ENCODE data around the gene MCC.
A peak's percentile ranks its signal among the peaks of the same experiment; 100 is the strongest.

The MCC gene

GRCh38 chr5:113249206-113249605, 239.0 kb downstream of the MCC start:
- Histone ChIP-seq H3K18ac (ENCODE audit: low read depth in 1 of 2, low read length in 2 of 2) (peak overlapping the region in 1 of 2 experiments; percentile 16), H2BK5ac (ENCODE audit: low read depth, low read length, poor library complexity, severe bottlenecking) (no peak overlapping the region), H2BK15ac (ENCODE audit: low read depth, poor library complexity, severe bottlenecking) (peak overlapping the region; percentile 75), H3K4me1 (ENCODE audit: control insufficient read depth, insufficient read depth, low read depth, low read length) (no peaks in the 10 kb centered on the region), H2BK12ac (ENCODE audit: low read length in 2 of 2) (no peak overlapping the region), H4K91ac (ENCODE audit: low read length) (no peak overlapping the region), H3K27ac (ENCODE audit: low read length, poor library complexity, severe bottlenecking) (no peak overlapping the region), H2BK120ac (ENCODE audit: low read depth, low read length) (peak overlapping the region; percentile 39), H3K9me3 (ENCODE audit: control insufficient read depth, low read length) (no peaks in the 10 kb centered on the region), H3K79me1 (replicated peaks; ENCODE audit: low read length, poor library complexity, severe bottlenecking) (peaks cover 18% of the 10 kb centered on the region), H3K4me3 (ENCODE audit: insufficient read depth in 1 of 2, low read depth in 1 of 2, low read length in 2 of 2) (no peak overlapping the region), H3K4me2 (ENCODE audit: low read length, poor library complexity, severe bottlenecking) (no peak overlapping the region), H2AK5ac (ENCODE audit: low read length, severe bottlenecking) (no peak overlapping the region), H2AFZ (ENCODE audit: low read depth, low read length) (no peak overlapping the region), H3K23ac (ENCODE audit: low read length in 2 of 2) (no peak overlapping the region), H3K14ac (ENCODE audit: low read length in 2 of 2) (no peak overlapping the region), H3K27me3 (ENCODE audit: control insufficient read depth in 1 of 2, insufficient read depth in 1 of 2, low read length in 2 of 2) (no peaks in the 10 kb centered on the region), H4K8ac (ENCODE audit: low read length) (no peak overlapping the region), H3K36me3 (ENCODE audit: control insufficient read depth in 1 of 2, insufficient read depth in 2 of 2, low read depth in 1 of 2, low read length in 2 of 2) (no peaks in the 10 kb centered on the region), H3K9ac (ENCODE audit: low read length) (peak overlapping the region; percentile 87), H3K4ac (ENCODE audit: low read depth in 1 of 2, low read length in 2 of 2) (peak overlapping the region in 1 of 2 experiments; percentile 70)
- WGBS = 87% methylated on average over 1 of the region's 1 CpG
- peak; percentile 73 for DNase-seq

DNA sequence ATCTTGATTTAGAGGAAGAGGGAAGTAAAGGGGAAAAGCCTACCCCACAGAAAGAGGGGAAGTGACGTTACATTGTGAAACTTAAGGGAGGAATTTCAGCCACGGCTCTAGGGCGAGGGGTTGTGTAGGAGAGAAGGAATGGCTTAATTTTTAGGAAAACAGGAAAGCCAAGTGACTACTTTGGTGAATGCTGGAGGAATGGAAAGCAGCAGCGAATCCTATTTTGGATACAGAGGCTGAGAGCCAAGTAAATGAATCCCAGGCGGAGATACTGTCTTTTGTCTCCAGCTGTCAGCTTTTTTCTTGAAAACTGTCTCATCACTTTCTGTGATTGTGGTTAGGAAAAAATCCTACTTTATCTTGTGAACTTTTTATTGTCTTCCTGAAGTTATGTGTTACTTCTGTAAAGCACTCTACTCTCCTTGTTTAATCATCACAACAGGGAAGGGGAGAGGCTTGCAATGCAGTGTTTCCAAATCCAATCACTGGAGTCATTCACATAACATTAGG, 241.8 kb downstream of the MCC start:
- Histone ChIP-seq H2BK15ac (ENCODE audit: low read depth, poor library complexity, severe bottlenecking) (no peak overlapping the region), H3K4me1 (ENCODE audit: control insufficient read depth, insufficient read depth, low read depth, low read length) (peaks cover 2% of the 10 kb centered on the region), H3K23ac (ENCODE audit: low read length in 2 of 2) (no peak overlapping the region), H3K36me3 (ENCODE audit: control insufficient read depth in 1 of 2, insufficient read depth in 2 of 2, low read depth in 1 of 2, low read length in 2 of 2) (no peaks in the 10 kb centered on the region), H3K9ac (ENCODE audit: low read length) (peak overlapping the region; percentile 94), H3K79me1 (replicated peaks; ENCODE audit: low read length, poor library complexity, severe bottlenecking) (peaks cover 14% of the 10 kb centered on the region), H3K9me3 (ENCODE audit: control insufficient read depth, low read length) (no peaks in the 10 kb centered on the region), H2BK12ac (ENCODE audit: low read length in 2 of 2) (no peak overlapping the region), H2AFZ (ENCODE audit: low read depth, low read length) (no peak overlapping the region), H2AK5ac (ENCODE audit: low read length, severe bottlenecking) (no peak overlapping the region), H3K14ac (ENCODE audit: low read length in 2 of 2) (no peak overlapping the region), H3K18ac (ENCODE audit: low read depth in 1 of 2, low read length in 2 of 2) (peak overlapping the region in 1 of 2 experiments; percentile 34), H3K27me3 (ENCODE audit: control insufficient read depth in 1 of 2, insufficient read depth in 1 of 2, low read length in 2 of 2) (no peaks in the 10 kb centered on the region), H3K4me3 (ENCODE audit: insufficient read depth in 1 of 2, low read depth in 1 of 2, low read length in 2 of 2) (peak overlapping the region in 1 of 2 experiments; percentile 58), H3K4ac (ENCODE audit: low read depth in 1 of 2, low read length in 2 of 2) (no peak overlapping the region), H2BK120ac (ENCODE audit: low read depth, low read length) (no peak overlapping the region), H3K27ac (ENCODE audit: low read length, poor library complexity, severe bottlenecking) (no peak overlapping the region), H3K4me2 (ENCODE audit: low read length, poor library complexity, severe bottlenecking) (no peak overlapping the region), H4K8ac (ENCODE audit: low read length) (no peak overlapping the region), H4K91ac (ENCODE audit: low read length) (no peak overlapping the region), H2BK5ac (ENCODE audit: low read depth, low read length, poor library complexity, severe bottlenecking) (no peak overlapping the region)
- DNase-seq = peak; percentile 81
- WGBS = 57% methylated on average over 4 of the region's 5 CpGs

DNA sequence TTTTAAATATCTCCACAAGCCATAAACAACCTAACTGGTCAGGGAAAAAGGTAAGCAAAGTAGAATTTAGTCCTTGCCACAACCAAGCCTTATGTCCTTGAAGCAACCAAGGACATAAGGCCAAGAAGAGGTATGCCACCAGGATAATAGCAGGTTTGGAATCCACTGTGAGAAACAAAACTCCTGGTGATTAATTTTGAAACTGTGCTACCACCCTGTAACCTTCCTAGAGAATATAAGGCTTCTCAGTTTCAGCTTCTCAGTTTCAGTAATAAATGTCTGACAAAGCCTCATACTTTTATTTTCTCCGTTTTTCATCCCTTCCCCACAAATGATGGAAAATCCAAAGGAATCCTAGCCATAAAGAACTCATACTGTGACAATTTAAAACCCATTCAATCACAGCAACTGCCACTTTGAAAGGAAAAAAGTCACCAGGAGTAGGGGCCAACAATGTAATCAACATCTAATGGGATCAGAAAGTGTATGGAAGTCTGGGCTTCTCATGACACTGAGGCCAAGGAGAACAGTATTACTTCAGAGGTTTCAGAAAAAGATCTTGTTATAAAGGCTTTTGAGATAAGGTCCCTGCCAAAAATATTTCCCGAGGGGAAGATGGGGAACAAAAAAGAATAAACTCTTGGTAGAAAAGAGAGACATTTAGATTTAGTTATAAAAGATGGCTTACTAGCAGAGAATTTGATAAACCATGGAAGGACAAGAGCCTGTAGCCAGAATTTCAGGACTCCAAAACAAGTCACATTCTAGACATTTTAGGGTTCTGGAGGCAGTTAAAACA, 242.6 kb downstream of the MCC start:
- Histone ChIP-seq H3K9me3 (ENCODE audit: control insufficient read depth, low read length) (no peaks in the 10 kb centered on the region), H2AFZ (ENCODE audit: low read depth, low read length) (no peak overlapping the region), H2BK15ac (ENCODE audit: low read depth, poor library complexity, severe bottlenecking) (no peak overlapping the region), H3K79me1 (replicated peaks; ENCODE audit: low read length, poor library complexity, severe bottlenecking) (peaks cover 14% of the 10 kb centered on the region), H2BK5ac (ENCODE audit: low read depth, low read length, poor library complexity, severe bottlenecking) (no peak overlapping the region), H3K4me3 (ENCODE audit: insufficient read depth in 1 of 2, low read depth in 1 of 2, low read length in 2 of 2) (peak overlapping the region in 1 of 2 experiments; percentile 58), H3K9ac (ENCODE audit: low read length) (peak overlapping the region; percentile 94), H3K4me1 (ENCODE audit: control insufficient read depth, insufficient read depth, low read depth, low read length) (peaks cover 2% of the 10 kb centered on the region), H3K14ac (ENCODE audit: low read length in 2 of 2) (no peak overlapping the region), H2BK12ac (ENCODE audit: low read length in 2 of 2) (no peak overlapping the region), H4K8ac (ENCODE audit: low read length) (no peak overlapping the region), H3K36me3 (ENCODE audit: control insufficient read depth in 1 of 2, insufficient read depth in 2 of 2, low read depth in 1 of 2, low read length in 2 of 2) (no peaks in the 10 kb centered on the region), H3K27me3 (ENCODE audit: control insufficient read depth in 1 of 2, insufficient read depth in 1 of 2, low read length in 2 of 2) (no peaks in the 10 kb centered on the region), H3K23ac (ENCODE audit: low read length in 2 of 2) (no peak overlapping the region), H2BK120ac (ENCODE audit: low read depth, low read length) (no peak overlapping the region), H3K4me2 (ENCODE audit: low read length, poor library complexity, severe bottlenecking) (no peak overlapping the region), H3K27ac (ENCODE audit: low read length, poor library complexity, severe bottlenecking) (no peak overlapping the region), H3K4ac (ENCODE audit: low read depth in 1 of 2, low read length in 2 of 2) (no peak overlapping the region), H3K18ac (ENCODE audit: low read depth in 1 of 2, low read length in 2 of 2) (no peak overlapping the region), H4K91ac (ENCODE audit: low read length) (no peak overlapping the region), H2AK5ac (ENCODE audit: low read length, severe bottlenecking) (no peak overlapping the region)
- 60% methylated on average over 2 of the region's 2 CpGs for WGBS
- DNase-seq = no peak

- no peak overlapping the region for H2BK12ac ChIP-seq (ENCODE audit: low read length in 2 of 2)
- peaks cover 2% of the 10 kb centered on the region for H3K4me1 ChIP-seq (ENCODE audit: control insufficient read depth, insufficient read depth, low read depth, low read length)
- no peak overlapping the region for H2AFZ ChIP-seq (ENCODE audit: low read depth, low read length)
- no peak overlapping the region for H3K18ac ChIP-seq (ENCODE audit: low read depth in 1 of 2, low read length in 2 of 2)
- H2BK15ac ChIP-seq (ENCODE audit: low read depth, poor library complexity, severe bottlenecking) = no peak overlapping the region
- no peak overlapping the region for H4K8ac ChIP-seq (ENCODE audit: low read length)
- no peak overlapping the region for H3K14ac ChIP-seq (ENCODE audit: low read length in 2 of 2)
- H3K79me1 ChIP-seq (replicated peaks; ENCODE audit: low read length, poor library complexity, severe bottlenecking) = peaks cover 15% of the 10 kb centered on the region
- no peak overlapping the region for H3K4ac ChIP-seq (ENCODE audit: low read depth in 1 of 2, low read length in 2 of 2)
- no peak overlapping the region for H3K4me3 ChIP-seq (ENCODE audit: insufficient read depth in 1 of 2, low read depth in 1 of 2, low read length in 2 of 2)
- WGBS = 97% methylated on average over 9 of the region's 9 CpGs
- H2BK5ac ChIP-seq (ENCODE audit: low read depth, low read length, poor library complexity, severe bottlenecking) = no peak overlapping the region
- no peak overlapping the region for H3K23ac ChIP-seq (ENCODE audit: low read length in 2 of 2)
- no peak overlapping the region for H3K27ac ChIP-seq (ENCODE audit: low read length, poor library complexity, severe bottlenecking)
- no peak overlapping the region for H4K91ac ChIP-seq (ENCODE audit: low read length)
- H2AK5ac ChIP-seq (ENCODE audit: low read length, severe bottlenecking) = no peak overlapping the region
- no peaks in the 10 kb centered on the region for H3K36me3 ChIP-seq (ENCODE audit: control insufficient read depth in 1 of 2, insufficient read depth in 2 of 2, low read depth in 1 of 2, low read length in 2 of 2)
- H3K9ac ChIP-seq (ENCODE audit: low read length) = peak overlapping the region; percentile 94
- no peaks in the 10 kb centered on the region for H3K9me3 ChIP-seq (ENCODE audit: control insufficient read depth, low read length)
- H2BK120ac ChIP-seq (ENCODE audit: low read depth, low read length) = no peak overlapping the region
- H3K27me3 ChIP-seq (ENCODE audit: control insufficient read depth in 1 of 2, insufficient read depth in 1 of 2, low read length in 2 of 2) = no peaks in the 10 kb centered on the region
- H3K4me2 ChIP-seq (ENCODE audit: low read length, poor library complexity, severe bottlenecking) = no peak overlapping the region
- no peak for DNase-seq
Observed at GRCh38 chr5:113244966-113245365, 243.3 kb downstream of the MCC start.
